HG03442 (cell line): ENCODE measurements around the gene GSDMA.

Experiments used
- ATAC-seq: cut with Tn5 transposase; IDR thresholded peaks from one replicate; pipeline ENCODE4 v1.9.1; 2021; ENCODE audit warnings: mild to moderate bottlenecking, moderate library complexity; ENCODE audit not compliant: unreplicated experiment

The GSDMA gene

GRCh38 chr17:40019140-40019991 lies 56.6 kb downstream of the GSDMA start:
- ATAC-seq: no peak

- ATAC-seq: no peak
These were observed 57.3 kb downstream of the GSDMA start for GRCh38 chr17:40020146-40020545.

GRCh38 chr17:40021451-40021971 lies 58.7 kb downstream of the GSDMA start:
- no peak for ATAC-seq

DNA sequence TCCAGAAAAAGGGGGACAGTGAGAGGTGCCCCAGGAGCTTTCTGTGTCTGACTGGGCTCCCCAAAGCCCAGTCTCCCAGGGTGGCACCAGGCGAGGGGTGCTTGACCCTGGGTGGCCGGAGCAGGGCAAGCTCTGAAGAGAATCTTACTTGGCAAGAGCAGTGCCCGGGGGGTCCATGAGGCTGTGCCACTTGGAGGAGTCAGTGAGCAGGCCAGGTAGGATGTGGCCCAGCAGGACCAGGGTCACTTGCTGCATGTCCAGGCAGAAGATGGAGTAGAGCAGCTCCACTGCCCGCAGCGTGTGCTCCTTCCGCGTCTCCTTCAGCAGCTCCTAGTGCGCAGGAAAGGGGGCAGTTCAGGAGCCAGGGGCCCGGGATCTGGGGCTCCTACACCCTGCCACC lies 59.7 kb downstream of the GSDMA start:
- no peak for ATAC-seq

GRCh38 chr17:40022961-40023541 lies 60.2 kb downstream of the GSDMA start:
- ATAC-seq: no peak

- ATAC-seq: no peak
These were observed 60.9 kb downstream of the GSDMA start for GRCh38 chr17:40023590-40024292.

DNA sequence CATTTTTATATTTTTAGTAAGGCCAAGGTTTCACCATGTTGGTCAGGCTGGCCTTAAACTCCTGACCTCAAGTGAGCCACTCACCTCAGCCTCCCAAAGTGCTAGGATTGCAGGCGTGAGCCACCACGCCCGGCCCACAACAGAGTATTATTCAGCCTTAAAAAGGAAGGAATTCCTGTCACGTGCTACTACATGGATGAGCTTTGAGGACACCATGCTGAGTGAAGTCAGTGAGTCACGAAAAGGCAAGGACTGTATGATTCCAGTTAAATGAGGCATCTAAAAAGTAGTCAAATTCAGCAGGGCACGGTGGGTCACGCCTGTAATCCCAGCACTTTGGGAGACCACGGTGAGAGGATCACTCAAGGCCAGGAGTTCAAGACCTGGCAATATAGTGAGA lies 62.1 kb downstream of the GSDMA start:
- ATAC-seq: no peak

GRCh38 chr17:40025559-40025958 lies 62.8 kb downstream of the GSDMA start:
- ATAC-seq: no peak

DNA sequence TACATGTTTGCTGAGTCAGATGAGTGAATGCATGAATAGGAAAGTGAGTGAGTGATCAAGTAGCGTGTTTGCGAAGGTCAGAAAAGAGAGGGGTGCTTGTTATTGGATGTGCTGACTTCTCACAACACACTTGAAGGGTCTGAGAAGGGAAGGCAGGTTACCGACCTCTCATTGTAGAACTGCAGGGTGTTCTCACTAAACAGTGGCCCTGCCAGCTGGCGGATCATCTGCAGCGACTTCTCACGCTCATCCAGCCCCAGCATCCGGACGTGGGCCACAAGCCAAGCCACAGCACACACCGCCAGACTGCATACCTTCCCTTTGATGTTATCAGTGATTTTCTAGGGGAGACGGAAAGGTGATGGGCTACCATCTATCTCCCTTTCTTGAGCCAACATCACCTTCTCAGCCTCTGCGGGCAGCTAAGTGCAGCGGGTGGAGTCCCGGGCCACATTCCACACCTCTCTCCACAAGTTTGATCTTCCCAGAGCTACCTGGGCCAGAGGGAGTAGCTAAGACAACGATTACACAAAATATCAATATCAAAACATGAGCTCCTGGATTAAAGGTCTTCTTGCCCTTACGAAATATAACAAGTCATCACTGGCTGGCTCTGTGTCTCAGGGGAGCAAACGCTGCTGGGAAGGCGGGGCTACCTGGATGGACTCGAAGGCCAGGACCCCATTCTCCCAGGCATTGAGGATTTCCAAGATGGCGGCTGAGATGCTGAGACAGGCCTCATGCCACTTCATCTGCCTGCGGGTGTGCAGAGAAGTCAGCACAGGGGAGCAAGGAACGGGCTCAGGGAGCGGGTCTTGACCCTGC lies 63.4 kb downstream of the GSDMA start:
- ATAC-seq: no peak

GRCh38 chr17:40026816-40027613 lies 64.2 kb downstream of the GSDMA start:
- ATAC-seq: no peak
